HepG2 (cell line): ENCODE results near the gene SPTSSB. TPM values are rescaled to one million over a fixed set of nuclear protein-coding genes. Genes with fewer than 3 reads are reported as not detected.

ENCODE experiments used
- CEBPZ ChIP-seq: IDR thresholded peaks from 2 replicates; pipeline ENCODE4 v1.6.1; 2012; ENCODE audit warnings: low read length, improper control_type of control experiment
- CSRNP2 ChIP-seq: sonication (generic); formaldehyde crosslinking; conservative IDR thresholded peaks from 2 replicates; pipeline ENCODE4 v1.8.0; 2022; ENCODE audit warnings: low read depth, missing genetic modification reagents
- HINFP ChIP-seq: sonication (generic); formaldehyde crosslinking; IDR thresholded peaks from 2 replicates; pipeline ENCODE4 v1.4.0; 2020; ENCODE audit warnings: low read depth, mild to moderate bottlenecking, missing genetic modification reagents
- MAF1 ChIP-seq: sonication (generic); formaldehyde crosslinking; IDR thresholded peaks from 2 replicates; pipeline ENCODE4 v1.5.0; 2020; ENCODE audit warnings: missing genetic modification reagents, borderline replicate concordance
- MED13 ChIP-seq: sonication (generic); formaldehyde crosslinking; IDR thresholded peaks from 2 replicates; pipeline ENCODE4 v1.5.0; 2020; ENCODE audit warnings: missing genetic modification reagents
- NCOR1 ChIP-seq: fragments of 200-600 bp; sonication (generic); IDR thresholded peaks from 2 replicates; pipeline ENCODE4 v1.7.0; 2017; ENCODE audit warnings: antibody characterized with exemption, low read length, borderline replicate concordance
- THYN1 ChIP-seq: sonication (generic); formaldehyde crosslinking; IDR thresholded peaks from 2 replicates; pipeline ENCODE4 v1.8.1; 2023; ENCODE audit warnings: low read depth, mild to moderate bottlenecking, moderate library complexity, missing genetic modification reagents, borderline replicate concordance
- ZNF296 ChIP-seq: sonication (generic); formaldehyde crosslinking; conservative IDR thresholded peaks from 2 replicates; pipeline ENCODE4 v1.5.0; 2020; ENCODE audit warnings: mild to moderate bottlenecking, missing genetic modification reagents
- ZNF615 ChIP-seq: sonication (generic); formaldehyde crosslinking; IDR thresholded peaks from 2 replicates; pipeline ENCODE4 v1.5.0; 2020; ENCODE audit warnings: mild to moderate bottlenecking, missing genetic modification reagents, borderline replicate concordance
- polyA plus RNA-seq, 8 experiments: library from polyadenylated mRNA; depleted of rRNA in 3 of 8; stranded (reverse) in 7 of 8; unstranded in 1 of 8; fragments of >200 nt; fragmentation: Illumina TruSeq in 4 of 8; extraction: Trizol in 4 of 8; gene quantifications; 2 replicates each; pipeline versions ENCODE4 v1.2.1 to v1.2.3, GENCODE V29; 2011 to 2016; ENCODE audit warnings: low read depth in 4 of 8, missing spikeins in 1 of 8, mixed read lengths in 1 of 8; ENCODE audit not compliant: insufficient read depth in 1 of 8
- total RNA-seq, 5 experiments: library from RNA; depleted of rRNA; stranded (reverse); fragments of >200 nt; fragmentation: Illumina TruSeq; extraction: Trizol; gene quantifications; 2 replicates each; pipeline ENCODE4 v1.2.3, GENCODE V29; 2016; ENCODE audit warnings: low read depth in 1 of 5

SPTSSB gene
- total and polyA plus RNA-seq, 2 of the 13 experiments (the other 11 are each of a cell fraction or from before 2014, with no cell fraction given): 0.51 to 2.4 TPM

GRCh38 chr3:161405087-161405486 is 33.8 kb upstream of the SPTSSB start (continued):
- TF ChIP-seq CSRNP2 (no peak), ZNF615 (CRISPR knock-in tag) (no peak), THYN1 (CRISPR knock-in tag) (no peak), MAF1 (CRISPR knock-in tag) (no peak), NCOR1 (no peak), MED13 (CRISPR knock-in tag) (no peak), CEBPZ (no peak), ZNF296 (CRISPR knock-in tag) (no peak), HINFP (no peak)
